Spinal cord (tissue), 10 donors: ENCODE measurements around the gene ZBTB42. TPM values are rescaled to one million over a fixed set of nuclear protein-coding genes. Genes with fewer than 3 reads are reported as not detected.

Experiments
- DNase-seq, 6 donors: peaks; one replicate each; pipeline versions ENCODE4 v3.0.0 to v3.0.0-alpha.2; 2013 to 2015; ENCODE audit warnings: low spot score in 6 of 6, low read depth in 4 of 6
- H3K27ac ChIP-seq: one replicate; pipeline ENCODE4 v1.5.1; 2013; ENCODE audit warnings: low read depth, low read length, control low read depth
- H3K27me3 ChIP-seq: one replicate; pipeline ENCODE4 v1.6.1; 2013; ENCODE audit warnings: low read length; ENCODE audit not compliant: control insufficient read depth, insufficient read depth
- H3K36me3 ChIP-seq: one replicate; pipeline ENCODE4 v1.6.1; 2013; ENCODE audit warnings: low read length; ENCODE audit not compliant: control insufficient read depth, insufficient read depth
- H3K4me1 ChIP-seq: one replicate; pipeline ENCODE4 v1.6.1; 2013; ENCODE audit warnings: low read length; ENCODE audit not compliant: control insufficient read depth, insufficient read depth
- H3K4me3 ChIP-seq: one replicate; pipeline ENCODE4 v1.5.1; 2013; ENCODE audit warnings: low read depth, low read length, control low read depth
- H3K9me3 ChIP-seq: one replicate; pipeline ENCODE4 v1.6.1; 2013; ENCODE audit warnings: low read length; ENCODE audit not compliant: control insufficient read depth, insufficient read depth
- WGBS: methylation state at CpG from one replicate; pipeline ENCODE4 v1.1.5; 2013; ENCODE audit warnings: missing lambda C conversion rate; ENCODE audit not compliant: insufficient coverage; 5-methylcytosine and 5-hydroxymethylcytosine counted together
- polyA plus RNA-seq, 2 donors: library from polyadenylated mRNA; unstranded; fragments of 120-200 nt; gene quantifications; one replicate each; pipeline ENCODE4 v1.2.1, GENCODE V29; 2013; ENCODE audit not compliant: insufficient read length in 2 of 2
- total RNA-seq, 2 donors: library from RNA; depleted of rRNA in 1 of 2; stranded (reverse); fragments of 120-200 nt in 1 of 2; fragments of >200 nt in 1 of 2; gene quantifications; one replicate each; pipeline versions ENCODE4 v1.2.3 to v1.2.4, GENCODE V29; 2013 to 2014
- donor health status: healthy.

The ZBTB42 gene
- total and polyA plus RNA-seq, 4 donors = 0.99 to 2.3 (median 1.9) TPM

GRCh38 chr14:104800015-104800770, 708 bp upstream of the ZBTB42 start:
- Histone ChIP-seq H3K27ac (peak overlapping the region; percentile 84), H3K9me3 (no peaks in the 10 kb centered on the region), H3K4me3 (peak overlapping the region; percentile 41), H3K36me3 (peaks cover 13% of the 10 kb centered on the region), H3K27me3 (peaks cover 20% of the 10 kb centered on the region), H3K4me1 (peaks cover 29% of the 10 kb centered on the region)
- peak in 1 of 6 donors; percentile 80 for DNase-seq
- WGBS = under 1% methylated on average over 63 of the region's 83 CpGs

DNA sequence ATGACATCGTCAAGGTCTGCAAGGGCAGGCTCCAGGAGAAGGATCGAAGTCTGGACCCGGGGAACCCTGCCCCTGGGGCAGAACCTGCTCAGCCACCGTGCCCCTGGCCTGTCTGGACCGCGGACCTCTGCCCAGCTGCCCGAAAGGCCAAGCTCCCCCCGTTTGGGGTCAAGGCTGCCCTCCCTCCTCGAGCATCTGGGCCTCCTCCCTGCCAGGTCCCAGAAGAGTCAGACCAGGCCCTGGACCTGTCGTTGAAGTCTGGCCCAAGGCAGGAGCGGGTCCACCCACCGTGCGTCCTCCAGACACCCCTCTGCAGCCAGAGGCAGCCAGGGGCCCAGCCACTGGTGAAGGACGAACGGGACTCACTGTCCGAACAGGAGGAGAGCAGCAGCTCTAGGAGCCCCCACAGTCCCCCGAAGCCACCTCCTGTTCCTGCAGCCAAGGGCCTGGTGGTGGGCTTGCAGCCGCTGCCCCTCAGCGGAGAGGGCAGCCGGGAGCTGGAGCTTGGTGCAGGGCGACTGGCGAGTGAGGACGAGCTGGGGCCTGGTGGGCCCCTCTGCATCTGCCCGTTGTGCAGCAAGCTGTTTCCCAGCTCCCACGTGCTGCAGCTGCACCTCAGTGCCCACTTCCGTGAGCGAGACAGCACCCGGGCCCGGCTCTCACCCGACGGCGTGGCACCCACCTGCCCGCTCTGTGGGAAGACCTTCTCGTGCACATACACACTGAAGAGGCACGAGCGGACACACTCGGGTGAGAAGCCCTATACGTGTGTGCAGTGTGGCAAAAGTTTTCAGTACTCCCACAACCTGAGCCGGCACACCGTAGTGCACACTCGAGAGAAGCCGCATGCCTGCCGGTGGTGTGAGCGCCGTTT, 856 bp downstream of the ZBTB42 start:
- no peak for DNase-seq
- 73% methylated on average over 45 of the region's 45 CpGs for WGBS
- peak overlapping the region; percentile 29 for H3K4me3 ChIP-seq
- peaks cover 22% of the 10 kb centered on the region for H3K4me1 ChIP-seq
- peaks cover 18% of the 10 kb centered on the region for H3K27me3 ChIP-seq
- H3K27ac ChIP-seq = no peak overlapping the region
- peaks cover 13% of the 10 kb centered on the region for H3K36me3 ChIP-seq
- H3K9me3 ChIP-seq = no peaks in the 10 kb centered on the region

DNA sequence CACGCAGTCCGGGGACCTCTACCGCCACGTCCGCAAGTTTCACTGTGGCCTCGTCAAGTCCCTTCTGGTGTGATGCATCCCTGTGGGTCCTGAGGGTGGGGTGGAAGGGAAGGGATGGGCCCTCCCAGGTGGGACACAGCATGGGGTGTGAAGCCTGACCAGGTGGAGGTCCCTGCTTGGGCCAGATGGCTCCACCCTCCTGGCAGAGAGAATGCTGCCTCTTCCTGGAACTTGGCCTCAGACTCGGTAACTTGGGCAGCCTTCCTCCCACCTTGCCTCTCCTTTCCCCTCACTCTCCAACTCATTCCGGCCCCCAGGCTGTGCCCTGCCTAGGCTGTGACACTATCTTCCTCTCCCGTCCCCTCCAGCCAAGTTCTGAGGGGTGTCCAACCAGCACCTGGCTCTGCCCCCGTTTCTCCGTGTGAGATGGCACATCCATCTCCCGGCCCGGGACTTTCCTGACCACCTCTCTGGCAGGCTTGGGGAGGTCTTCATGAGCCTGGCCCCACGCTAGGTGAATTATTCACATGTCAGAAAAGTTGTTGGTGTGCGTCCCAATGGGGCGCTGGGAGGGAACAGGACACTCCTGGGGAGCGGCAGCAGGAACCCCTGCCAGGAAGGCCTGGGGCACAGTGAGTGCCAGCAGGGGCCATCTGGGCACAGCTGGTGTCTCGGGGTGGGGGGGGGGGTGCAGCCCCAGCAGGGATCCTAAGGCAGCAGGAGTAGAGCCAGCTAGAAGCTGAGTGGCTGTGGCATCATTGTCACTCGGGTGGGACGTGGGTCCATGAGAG, 1.7 kb downstream of the ZBTB42 start:
- no peaks in the 10 kb centered on the region for H3K9me3 ChIP-seq
- peaks cover 20% of the 10 kb centered on the region for H3K4me1 ChIP-seq
- peaks cover 18% of the 10 kb centered on the region for H3K27me3 ChIP-seq
- H3K4me3 ChIP-seq = no peak overlapping the region
- 77% methylated on average over 20 of the region's 20 CpGs for WGBS
- no peak for DNase-seq
- H3K36me3 ChIP-seq = peaks cover 13% of the 10 kb centered on the region
- no peak overlapping the region for H3K27ac ChIP-seq

- H3K9me3 ChIP-seq = no peaks in the 10 kb centered on the region
- no peak overlapping the region for H3K27ac ChIP-seq
- H3K27me3 ChIP-seq = peaks cover 18% of the 10 kb centered on the region
- peaks cover 15% of the 10 kb centered on the region for H3K36me3 ChIP-seq
- peaks cover 16% of the 10 kb centered on the region for H3K4me1 ChIP-seq
- WGBS = 75% methylated on average over 16 of the region's 19 CpGs
- no peak for DNase-seq
- no peak overlapping the region for H3K4me3 ChIP-seq
Observed at GRCh38 chr14:104803280-104803911, 2.5 kb downstream of the ZBTB42 start.

DNA sequence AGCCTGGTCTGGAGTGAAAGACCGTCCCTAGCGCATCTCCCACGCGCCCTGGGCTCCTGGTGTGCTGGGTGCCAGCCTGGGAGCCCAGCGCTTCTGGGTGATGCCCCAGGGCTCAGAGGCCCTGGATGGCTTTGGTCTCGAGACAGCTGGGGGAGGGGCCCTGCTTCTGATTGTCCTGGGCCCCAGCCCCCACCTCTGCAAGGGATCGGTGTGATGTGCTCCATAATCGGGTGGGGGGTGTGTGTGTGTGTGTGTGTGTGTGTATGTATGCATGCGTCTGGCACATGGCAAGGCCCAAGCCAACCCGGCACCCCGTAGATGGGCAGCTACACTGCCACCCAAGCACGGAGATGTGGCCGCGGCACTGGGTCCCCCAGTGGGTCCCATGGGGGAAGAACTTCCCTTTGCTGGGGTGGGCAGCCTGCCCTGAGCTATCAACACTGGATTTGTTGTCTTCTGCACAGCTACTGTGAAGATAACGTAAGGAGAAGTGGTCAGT, 3.1 kb downstream of the ZBTB42 start:
- no peak overlapping the region for H3K4me3 ChIP-seq
- H3K27me3 ChIP-seq = peaks cover 18% of the 10 kb centered on the region
- 83% methylated on average over 14 of the region's 15 CpGs for WGBS
- no peak for DNase-seq
- H3K36me3 ChIP-seq = peaks cover 17% of the 10 kb centered on the region
- H3K4me1 ChIP-seq = peaks cover 16% of the 10 kb centered on the region
- no peaks in the 10 kb centered on the region for H3K9me3 ChIP-seq
- H3K27ac ChIP-seq = no peak overlapping the region

DNA sequence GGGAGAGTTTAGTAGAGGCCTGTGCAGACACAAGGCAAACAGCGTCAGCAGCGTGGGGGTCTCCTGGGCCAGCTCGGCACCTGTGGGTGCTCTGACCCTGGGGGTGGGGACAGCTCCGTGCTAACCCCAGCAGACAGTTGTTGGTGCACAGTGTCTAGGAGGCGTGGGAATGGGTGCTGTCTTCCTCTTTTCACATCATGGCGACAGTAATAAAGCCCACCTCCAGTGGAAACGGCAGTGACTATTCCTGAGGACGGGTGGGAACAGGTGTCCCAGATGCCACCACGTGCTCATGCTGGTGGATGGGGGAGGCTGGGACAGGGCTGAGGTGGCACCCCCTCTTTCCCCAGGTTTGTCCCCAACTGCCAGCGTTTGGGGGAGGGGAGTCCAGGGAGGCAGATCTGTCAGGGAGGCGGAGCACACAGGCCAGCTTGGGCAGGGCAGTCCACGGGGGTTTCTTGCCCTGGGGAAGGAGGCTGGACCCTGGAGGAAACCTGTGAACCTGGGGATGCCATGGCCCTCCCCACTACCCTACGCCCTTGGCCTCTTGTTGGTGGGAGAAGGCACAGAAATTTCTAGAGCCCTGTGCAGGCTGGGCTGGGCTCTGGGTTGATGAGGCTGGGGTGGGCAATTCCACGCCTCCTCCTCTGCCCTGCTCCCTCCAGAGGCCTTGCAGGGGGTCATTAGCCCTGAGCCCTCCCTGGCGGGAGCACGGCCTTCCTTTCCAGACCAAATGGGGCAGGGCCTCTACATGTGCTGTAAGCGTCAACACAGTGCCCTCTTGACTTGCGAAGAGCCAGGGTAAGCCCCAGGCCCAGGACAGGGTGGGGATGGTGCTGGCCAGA, 3.8 kb downstream of the ZBTB42 start:
- no peaks in the 10 kb centered on the region for H3K9me3 ChIP-seq
- H3K27me3 ChIP-seq = peaks cover 18% of the 10 kb centered on the region
- no peak overlapping the region for H3K4me3 ChIP-seq
- no peak for DNase-seq
- H3K4me1 ChIP-seq = peaks cover 13% of the 10 kb centered on the region
- peaks cover 17% of the 10 kb centered on the region for H3K36me3 ChIP-seq
- H3K27ac ChIP-seq = no peak overlapping the region
- 64% methylated on average over 12 of the region's 18 CpGs for WGBS

DNA sequence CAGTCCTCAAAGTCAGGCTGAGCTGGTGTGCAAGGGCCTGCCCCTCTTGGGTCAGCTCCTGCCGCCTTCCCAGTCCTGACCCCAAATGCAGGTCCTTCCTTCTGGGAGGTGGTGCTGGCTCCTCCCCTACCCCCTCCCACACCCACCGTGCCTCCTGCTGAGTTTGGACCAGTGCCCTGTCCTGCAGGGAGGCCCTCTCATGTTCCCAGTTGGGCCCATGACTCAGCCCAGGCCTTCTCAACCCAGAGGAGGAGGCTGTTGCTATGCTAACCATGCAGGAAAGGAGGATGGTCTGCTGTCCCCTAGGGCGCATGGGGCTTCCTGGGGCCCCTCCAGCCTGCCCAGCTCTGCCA, 4.4 kb downstream of the ZBTB42 start:
- Histone ChIP-seq H3K9me3 (no peaks in the 10 kb centered on the region), H3K36me3 (peaks cover 21% of the 10 kb centered on the region), H3K27me3 (peaks cover 16% of the 10 kb centered on the region), H3K27ac (no peak overlapping the region), H3K4me1 (peaks cover 9% of the 10 kb centered on the region), H3K4me3 (no peak overlapping the region)
- no peak for DNase-seq
- WGBS = 57% methylated on average over 2 of the region's 3 CpGs

DNA sequence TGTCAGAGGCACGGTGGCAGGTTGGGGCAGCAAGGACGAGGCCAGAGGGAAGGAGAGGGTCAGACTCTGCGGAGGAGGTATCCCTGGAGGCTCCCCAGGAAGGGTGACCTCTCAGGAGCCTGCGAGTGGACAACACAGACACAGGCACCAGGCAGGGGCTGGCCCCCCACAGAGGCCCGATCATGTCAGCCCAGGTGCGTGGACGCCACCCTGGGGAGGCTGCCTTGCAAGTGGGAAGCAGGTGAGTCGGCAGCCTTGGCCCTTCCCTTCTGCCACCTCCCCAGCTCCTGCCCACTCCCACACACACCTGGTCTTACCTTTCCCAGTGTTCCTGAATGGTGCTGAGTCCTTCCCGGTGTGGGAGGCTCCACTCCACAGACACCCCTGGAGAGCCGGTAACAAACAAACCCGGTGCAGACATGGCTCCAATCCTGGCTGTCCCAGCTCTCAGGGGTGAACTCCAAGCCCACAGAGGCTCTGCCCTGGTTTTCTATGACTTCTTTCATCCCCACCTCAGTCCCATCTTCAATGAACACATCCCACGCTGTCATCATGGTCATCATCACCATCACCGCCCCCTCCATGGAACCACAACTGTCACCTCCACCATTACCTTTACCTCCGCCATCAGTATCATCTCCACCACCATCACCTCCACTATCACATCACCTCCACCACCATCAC, 5.2 kb downstream of the ZBTB42 start:
- Histone ChIP-seq H3K4me1 (peaks cover 8% of the 10 kb centered on the region), H3K36me3 (peaks cover 24% of the 10 kb centered on the region), H3K27ac (no peak overlapping the region), H3K27me3 (peaks cover 14% of the 10 kb centered on the region), H3K9me3 (no peaks in the 10 kb centered on the region), H3K4me3 (no peak overlapping the region)
- 77% methylated on average over 10 of the region's 14 CpGs for WGBS
- DNase-seq = no peak
